ENCODE data around the gene MROH8.

DNA sequence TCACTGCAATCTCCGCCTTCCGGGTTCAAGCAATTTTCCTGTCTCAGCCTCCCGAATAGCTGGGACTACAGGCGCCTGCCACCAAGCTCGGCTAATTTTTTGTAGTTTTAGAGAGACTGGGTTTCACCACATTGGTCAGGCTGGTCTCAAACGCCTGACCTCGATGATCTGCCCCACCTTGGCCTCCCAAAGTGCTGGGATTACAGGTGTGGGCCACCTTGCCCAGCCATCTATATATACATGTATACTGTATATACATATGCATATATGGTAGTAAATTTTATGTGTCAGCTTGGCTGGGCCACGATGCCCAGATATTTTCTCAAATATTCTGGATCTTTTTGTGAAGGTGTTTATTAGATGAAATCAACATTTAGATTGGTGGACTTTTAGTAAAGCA lies 102.3 kb downstream of the MROH8 start:
- TF ChIP-seq POLR2A (IDR thresholded peaks at IDR 0.05) (no peak), POLR2AphosphoS5 (IDR thresholded peaks at IDR 0.05; ENCODE audit: insufficient read depth in 1 of 2, low read depth in 1 of 2) (no peak)
- TF ChIP-seq, protein P1, sequence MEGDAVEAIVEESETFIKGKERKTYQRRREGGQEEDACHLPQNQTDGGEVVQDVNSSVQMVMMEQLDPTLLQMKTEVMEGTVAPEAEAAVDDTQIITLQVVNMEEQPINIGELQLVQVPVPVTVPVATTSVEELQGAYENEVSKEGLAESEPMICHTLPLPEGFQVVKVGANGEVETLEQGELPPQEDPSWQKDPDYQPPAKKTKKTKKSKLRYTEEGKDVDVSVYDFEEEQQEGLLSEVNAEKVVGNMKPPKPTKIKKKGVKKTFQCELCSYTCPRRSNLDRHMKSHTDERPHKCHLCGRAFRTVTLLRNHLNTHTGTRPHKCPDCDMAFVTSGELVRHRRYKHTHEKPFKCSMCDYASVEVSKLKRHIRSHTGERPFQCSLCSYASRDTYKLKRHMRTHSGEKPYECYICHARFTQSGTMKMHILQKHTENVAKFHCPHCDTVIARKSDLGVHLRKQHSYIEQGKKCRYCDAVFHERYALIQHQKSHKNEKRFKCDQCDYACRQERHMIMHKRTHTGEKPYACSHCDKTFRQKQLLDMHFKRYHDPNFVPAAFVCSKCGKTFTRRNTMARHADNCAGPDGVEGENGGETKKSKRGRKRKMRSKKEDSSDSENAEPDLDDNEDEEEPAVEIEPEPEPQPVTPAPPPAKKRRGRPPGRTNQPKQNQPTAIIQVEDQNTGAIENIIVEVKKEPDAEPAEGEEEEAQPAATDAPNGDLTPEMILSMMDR (IDR thresholded peaks at IDR 0.05) = no peak

Measured in vagina (tissue), 2 donors.